HEK293 (cell line): ENCODE results near the gene MTG1.

Experiments used
- CTCF ChIA-PET: fragments of 350-600 bp; formaldehyde crosslinking; extraction: SDS; loops from one replicate; lab custom pipeline; 2021; ENCODE audit warnings: antibody characterized with exemption; lab: Yijun Ruan, JAX
- POLR2A ChIA-PET: fragments of 300-600 bp; formaldehyde crosslinking; extraction: SDS; loops from one replicate; lab custom pipeline; 2020; ENCODE audit warnings: antibody characterized with exemption, inconsistent platforms; lab: Yijun Ruan, JAX
- H3K27ac ChIP-seq: fragments of 200-500 bp; sonication (Bioruptor generic); 2 replicates; pipeline ENCODE4 v1.5.1; 2014; ENCODE audit warnings: low read depth, low read length, control low read depth, inconsistent platforms; ENCODE audit errors: extremely low read depth
- H3K36me3 ChIP-seq, 2 experiments: fragments of 200-500 bp in 1 of 2; sonication (Bioruptor generic) in 1 of 2; 1 replicate in 1 of 2; 2 replicates in 1 of 2; pipeline ENCODE4 v1.5.1; 2014 to 2017; ENCODE audit warnings: inconsistent platforms in 2 of 2, low read length in 2 of 2; ENCODE audit not compliant: control insufficient read depth in 2 of 2, insufficient read depth in 1 of 2
- H3K4me1 ChIP-seq: fragments of 200-500 bp; sonication (Bioruptor generic); 2 replicates; pipeline ENCODE4 v1.5.1; 2014; ENCODE audit warnings: mild to moderate bottlenecking, low read length, inconsistent platforms; ENCODE audit not compliant: control insufficient read depth, insufficient read depth
- H3K4me3 ChIP-seq: 2 replicates; pipeline ENCODE4 v1.5.1; 2011; ENCODE audit warnings: low read depth, mild to moderate bottlenecking, control low read depth, low read length, moderate library complexity
- H3K9me3 ChIP-seq: fragments of 200-500 bp; sonication (Bioruptor generic); 2 replicates; pipeline ENCODE4 v1.5.1; 2014; ENCODE audit warnings: low read depth, low read length, inconsistent platforms; ENCODE audit not compliant: control insufficient read depth, insufficient read depth
- GLIS1 ChIP-seq: fragments of 450-650 bp; formaldehyde crosslinking; IDR thresholded peaks from 2 replicates; pipeline ENCODE4 v1.5.1; 2016; ENCODE audit warnings: missing biosample characterization, missing genetic modification characterization
- KLF10 ChIP-seq: fragments of 450-650 bp; IDR thresholded peaks from 2 replicates; pipeline ENCODE4 v1.5.1; 2018; ENCODE audit warnings: missing biosample characterization, mild to moderate bottlenecking, missing genetic modification characterization
- KLF7 ChIP-seq: fragments of 450-650 bp; formaldehyde crosslinking; IDR thresholded peaks from 2 replicates; pipeline ENCODE4 v1.5.1; 2016; ENCODE audit warnings: missing biosample characterization, missing genetic modification characterization, borderline replicate concordance
- KLF8 ChIP-seq: fragments of 450-650 bp; formaldehyde crosslinking; IDR thresholded peaks from 2 replicates; pipeline ENCODE4 v1.5.1; 2016; ENCODE audit warnings: missing biosample characterization, missing genetic modification characterization
- KLF9 ChIP-seq: fragments of 450-650 bp; formaldehyde crosslinking; IDR thresholded peaks from 2 replicates; pipeline ENCODE4 v1.5.1; 2016; ENCODE audit warnings: missing biosample characterization, missing genetic modification characterization, low read depth
- ZBTB10 ChIP-seq: fragments of 450-650 bp; formaldehyde crosslinking; IDR thresholded peaks from 2 replicates; pipeline ENCODE4 v1.5.1; 2016; ENCODE audit warnings: missing biosample characterization, missing genetic modification characterization
- ZNF155 ChIP-seq: fragments of 450-650 bp; formaldehyde crosslinking; IDR thresholded peaks from 2 replicates; pipeline ENCODE4 v1.5.1; 2016; ENCODE audit warnings: missing biosample characterization, missing genetic modification characterization
- ZNF184 ChIP-seq: fragments of 450-650 bp; IDR thresholded peaks from 2 replicates; pipeline ENCODE4 v1.5.1; 2018; ENCODE audit warnings: missing biosample characterization, mild to moderate bottlenecking, missing genetic modification characterization
- ZNF248 ChIP-seq: fragments of 450-650 bp; formaldehyde crosslinking; IDR thresholded peaks from 2 replicates; pipeline ENCODE4 v1.5.1; 2017; ENCODE audit warnings: missing biosample characterization, missing genetic modification characterization
- ZNF404 ChIP-seq: fragments of 450-650 bp; formaldehyde crosslinking; IDR thresholded peaks from 2 replicates; pipeline ENCODE4 v1.5.1; 2017; ENCODE audit warnings: missing biosample characterization, missing genetic modification characterization
- ZNF514 ChIP-seq: fragments of 450-650 bp; formaldehyde crosslinking; IDR thresholded peaks from 2 replicates; pipeline ENCODE4 v1.5.1; 2016; ENCODE audit warnings: missing biosample characterization, missing genetic modification characterization
- ZNF529 ChIP-seq: fragments of 450-650 bp; formaldehyde crosslinking; IDR thresholded peaks from 2 replicates; pipeline ENCODE4 v1.5.1; 2017; ENCODE audit warnings: missing genetic modification characterization, missing biosample characterization; ENCODE audit not compliant: insufficient replicate concordance
- ZNF560 ChIP-seq: fragments of 450-650 bp; formaldehyde crosslinking; IDR thresholded peaks from 2 replicates; pipeline ENCODE4 v1.5.1; 2017; ENCODE audit warnings: missing biosample characterization, missing genetic modification characterization, borderline replicate concordance
- ZNF621 ChIP-seq: fragments of 450-650 bp; formaldehyde crosslinking; IDR thresholded peaks from 2 replicates; pipeline ENCODE4 v1.5.1; 2017; ENCODE audit warnings: missing biosample characterization, missing genetic modification characterization
- ZNF624 ChIP-seq: fragments of 450-650 bp; formaldehyde crosslinking; IDR thresholded peaks from 2 replicates; pipeline ENCODE4 v1.5.1; 2017; ENCODE audit warnings: missing biosample characterization, missing genetic modification characterization
- ZNF830 ChIP-seq: fragments of 450-650 bp; IDR thresholded peaks from 2 replicates; pipeline ENCODE4 v1.5.0; 2018; ENCODE audit warnings: missing biosample characterization, missing genetic modification characterization, low read depth, mild to moderate bottlenecking, moderate library complexity
- ZSCAN5A ChIP-seq: fragments of 450-650 bp; formaldehyde crosslinking; IDR thresholded peaks from 2 replicates; pipeline ENCODE4 v1.5.1; 2016; ENCODE audit warnings: missing biosample characterization, missing genetic modification characterization

The MTG1 gene

GRCh38 chr10:133378251-133379096 is 15.5 kb upstream of the MTG1 start (continued):
- TF ChIP-seq ZNF621 (tag by site-specific recombination) (no peak), KLF8 (peak; percentile 38)

- POLR2A ChIA-PET = interaction anchor here (1.3 to 1.4 kb wide), 2 partner anchors 9 to 17 kb away, joined by 3 read pairs; no protein-coding TSS in a partner anchor
- Histone ChIP-seq H3K4me3 (peak within 1 kb of the TSS; percentile 50), H3K9me3 (no peaks in the 10 kb centered on the region), H3K36me3 (peaks cover 0 to 4% of the 10 kb centered on the region in 2 experiments; a peak in 1 of 3 replicates), H3K27ac (no peak within 1 kb of the TSS; the same call in 1 of the 2 replicates), H3K4me1 (peaks cover 6% of the 10 kb centered on the region; the same call in 1 of the 2 replicates)
- TF ChIP-seq KLF10 (tag by site-specific recombination) = peak; percentile 24; the same call in 1 of the 2 replicates
- TF ChIP-seq ZNF514 (tag by site-specific recombination) = no peak
- TF ChIP-seq ZNF404 (tag by site-specific recombination) = no peak
- TF ChIP-seq ZBTB10 = 0 out of 2 replicates have a peak, but pooled peaks have one; percentile 27
- CTCF ChIA-PET = interaction anchor here (0.9 kb wide), 1 partner anchor 63 kb away, joined by 3 read pairs; no protein-coding TSS in a partner anchor
Observed at GRCh38 chr10:133379152-133379800, 14.7 kb upstream of the MTG1 start, which contains the start of gene PAOX. PAOX (plus strand) TSS chr10:133379262; CDS start chr10:133379317, 55 bp downstream.

GRCh38 chr10:133379801-133380666 is 13.9 kb upstream of the MTG1 start:
- Histone ChIP-seq H3K27ac (no peak overlapping the region), H3K36me3 (peaks cover 0 to 7% of the 10 kb centered on the region in 2 experiments; a peak in 1 of 3 replicates)
- TF ChIP-seq ZBTB10 (0 out of 2 replicates have a peak, but pooled peaks have one; percentile 4), KLF9 (tag by site-specific recombination) (peak; percentile 39; the same call in 1 of the 2 replicates), ZNF560 (tag by site-specific recombination) (no peak)
- TF ChIP-seq, all 188 proteins: peak for 2
- ChIA-PET POLR2A (no interaction called here), CTCF (interaction anchor here (0.9 kb wide), 1 partner anchor 64 kb away, joined by 3 read pairs; no protein-coding TSS in a partner anchor)
- peaks cover 6% of the 10 kb centered on the region; the same call in 1 of the 2 replicates for H3K4me1 ChIP-seq
- H3K4me3 ChIP-seq = no peak overlapping the region
- no peaks in the 10 kb centered on the region for H3K9me3 ChIP-seq

- POLR2A ChIA-PET = no interaction called here
- Histone ChIP-seq H3K4me3 (no peak overlapping the region), H3K36me3 (peaks cover 0 to 7% of the 10 kb centered on the region in 2 experiments; a peak in 1 of 3 replicates), H3K9me3 (no peaks in the 10 kb centered on the region), H3K4me1 (no peaks in the 10 kb centered on the region), H3K27ac (no peak overlapping the region)
- CTCF ChIA-PET = no interaction called here
- TF ChIP-seq ZNF830 (tag by site-specific recombination) (no peak), ZNF155 (no peak), ZNF624 (tag by site-specific recombination) (no peak), GLIS1 (no peak), ZNF248 (tag by site-specific recombination) (no peak), ZSCAN5A (tag by site-specific recombination) (no peak), ZNF529 (tag by site-specific recombination) (no peak), KLF7 (tag by site-specific recombination) (no peak), ZNF184 (no peak)
Observed at GRCh38 chr10:133381036-133381435, 12.9 kb upstream of the MTG1 start.
